Measurements from ENCODE around the gene DNAJC8. TPM values are rescaled to one million over a fixed set of nuclear protein-coding genes. Genes with fewer than 3 reads are reported as not detected.

DNAJC8 gene
- total RNA-seq, 3 donors from 2014 or later (not counting 1 experiment from before 2014, with no cell fraction given), result 85.3 to 85.9 (median 85.4) TPM

DNA sequence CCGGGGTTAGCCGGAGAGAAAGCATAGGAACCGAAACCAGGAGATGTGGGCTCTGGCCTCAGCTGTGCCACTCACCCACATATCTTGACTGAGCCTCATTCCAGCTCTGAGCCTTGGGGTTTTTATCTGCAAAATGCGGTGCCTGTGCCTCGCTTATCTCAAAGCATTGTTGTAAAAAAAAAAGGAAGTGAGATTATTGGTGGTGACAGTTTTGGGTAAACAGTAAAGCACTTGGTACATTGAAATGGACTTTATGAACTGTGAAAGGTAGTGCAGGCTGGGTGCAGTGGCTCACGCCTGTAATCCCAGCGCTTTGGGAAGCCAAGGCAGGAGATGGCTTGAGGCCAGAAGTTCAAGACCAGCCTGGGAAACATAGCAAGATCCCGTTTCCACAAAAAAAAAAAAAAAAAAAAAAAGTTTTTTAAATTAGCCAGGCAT lies 60.1 kb downstream of the DNAJC8 start:
- intact Hi-C loops (cut with micrococcal nuclease), result no loop called here
- no peak overlapping the region for H3K4me3 ChIP-seq (ENCODE audit: low read length)
- Mint-ChIP-seq H3K36me3 (no peaks in the 10 kb centered on the region), H3K27me3 (ENCODE audit: low read depth in 2 of 2) (peaks cover 0 to 12% of the 10 kb centered on the region in 2 donors), H3K4me3 (peak overlapping the region; percentile 83), H3K9me3 (no peaks in the 10 kb centered on the region), H3K4me1 (peaks cover 55 to 66% of the 10 kb centered on the region in 2 donors), H3K27ac (peak overlapping the region; percentile 78 to 86)
- ATAC-seq (peak; percentile 61 to 80 (median 72)), DNase-seq (peak in 1 of 2 donors; percentile 60)
- H3K4me1 ChIP-seq (ENCODE audit: control insufficient read depth, insufficient read depth, low read length), result peaks cover 70% of the 10 kb centered on the region
- no peaks in the 10 kb centered on the region for H3K36me3 ChIP-seq (ENCODE audit: control insufficient read depth, insufficient read depth, low read length)
- peak overlapping the region; percentile 34 for H3K27ac ChIP-seq (ENCODE audit: low read length)
- H3K27me3 ChIP-seq (ENCODE audit: control insufficient read depth, insufficient read depth, low read length), result no peaks in the 10 kb centered on the region
- TF ChIP-seq, protein P1, sequence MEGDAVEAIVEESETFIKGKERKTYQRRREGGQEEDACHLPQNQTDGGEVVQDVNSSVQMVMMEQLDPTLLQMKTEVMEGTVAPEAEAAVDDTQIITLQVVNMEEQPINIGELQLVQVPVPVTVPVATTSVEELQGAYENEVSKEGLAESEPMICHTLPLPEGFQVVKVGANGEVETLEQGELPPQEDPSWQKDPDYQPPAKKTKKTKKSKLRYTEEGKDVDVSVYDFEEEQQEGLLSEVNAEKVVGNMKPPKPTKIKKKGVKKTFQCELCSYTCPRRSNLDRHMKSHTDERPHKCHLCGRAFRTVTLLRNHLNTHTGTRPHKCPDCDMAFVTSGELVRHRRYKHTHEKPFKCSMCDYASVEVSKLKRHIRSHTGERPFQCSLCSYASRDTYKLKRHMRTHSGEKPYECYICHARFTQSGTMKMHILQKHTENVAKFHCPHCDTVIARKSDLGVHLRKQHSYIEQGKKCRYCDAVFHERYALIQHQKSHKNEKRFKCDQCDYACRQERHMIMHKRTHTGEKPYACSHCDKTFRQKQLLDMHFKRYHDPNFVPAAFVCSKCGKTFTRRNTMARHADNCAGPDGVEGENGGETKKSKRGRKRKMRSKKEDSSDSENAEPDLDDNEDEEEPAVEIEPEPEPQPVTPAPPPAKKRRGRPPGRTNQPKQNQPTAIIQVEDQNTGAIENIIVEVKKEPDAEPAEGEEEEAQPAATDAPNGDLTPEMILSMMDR (IDR thresholded peaks at IDR 0.05), result no peak
- WGBS (ENCODE audit: insufficient coverage), result 0% methylated on average over 7 of the region's 8 CpGs
- H3K9me3 ChIP-seq (ENCODE audit: control insufficient read depth, insufficient read depth, low read length), result no peaks in the 10 kb centered on the region

GRCh38 chr1:28171246-28171645 lies 61.6 kb downstream of the DNAJC8 start:
- TF ChIP-seq, protein P1 (IDR thresholded peaks at IDR 0.05), result no peak
- Histone ChIP-seq H3K4me1 (ENCODE audit: control insufficient read depth, insufficient read depth, low read length) (peaks cover 60% of the 10 kb centered on the region), H3K36me3 (ENCODE audit: control insufficient read depth, insufficient read depth, low read length) (no peaks in the 10 kb centered on the region), H3K27me3 (ENCODE audit: control insufficient read depth, insufficient read depth, low read length) (no peaks in the 10 kb centered on the region), H3K27ac (ENCODE audit: low read length) (no peak overlapping the region), H3K4me3 (ENCODE audit: low read length) (no peak overlapping the region), H3K9me3 (ENCODE audit: control insufficient read depth, insufficient read depth, low read length) (no peaks in the 10 kb centered on the region)
- no peak for DNase-seq
- Mint-ChIP-seq H3K9me3 (no peaks in the 10 kb centered on the region), H3K4me3 (no peak overlapping the region), H3K27me3 (ENCODE audit: low read depth in 2 of 2) (no peaks in the 10 kb centered on the region), H3K36me3 (no peaks in the 10 kb centered on the region), H3K4me1 (peaks cover 50 to 59% of the 10 kb centered on the region in 2 donors), H3K27ac (peak overlapping the region; percentile 8 to 45)
- no peak for ATAC-seq
- intact Hi-C loops (cut with micrococcal nuclease), result no loop called here
- 71% methylated on average over 7 of the region's 7 CpGs for WGBS (ENCODE audit: insufficient coverage)

DNA sequence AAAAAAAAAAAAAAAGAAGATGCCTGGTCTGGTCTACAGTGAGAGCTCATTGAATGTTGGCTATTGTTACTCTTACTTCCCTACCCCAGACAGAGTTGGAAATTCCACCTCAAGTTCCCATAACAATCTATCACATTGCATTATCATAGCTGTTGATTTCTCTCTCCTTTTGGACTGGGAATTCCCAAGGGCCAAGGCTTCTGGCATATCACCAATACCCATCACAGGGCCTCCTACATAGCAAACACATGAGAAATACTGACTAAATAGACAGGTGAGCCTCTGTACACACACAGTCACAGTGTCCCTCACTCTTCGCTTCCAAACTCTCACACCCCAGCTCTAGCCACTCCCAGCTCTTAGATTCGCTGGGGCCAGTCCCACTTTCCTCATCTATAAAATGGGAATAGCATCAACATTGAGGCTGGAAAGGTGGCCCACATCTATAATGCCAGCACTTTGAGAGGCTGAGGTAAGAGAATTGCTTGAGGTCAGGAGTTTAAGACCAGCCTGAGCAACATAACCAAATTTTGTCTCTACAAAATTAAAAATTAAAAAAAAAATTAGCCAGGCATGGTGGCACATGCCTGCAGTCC lies 62.7 kb downstream of the DNAJC8 start:
- Mint-ChIP-seq H3K36me3 (no peaks in the 10 kb centered on the region), H3K4me1 (peaks cover 50 to 58% of the 10 kb centered on the region in 2 donors), H3K27me3 (ENCODE audit: low read depth in 2 of 2) (no peaks in the 10 kb centered on the region), H3K27ac (peak overlapping the region in 1 of 2 donors; percentile 73), H3K4me3 (no peak overlapping the region), H3K9me3 (no peaks in the 10 kb centered on the region)
- ATAC-seq (no peak), DNase-seq (no peak)
- Histone ChIP-seq H3K36me3 (ENCODE audit: control insufficient read depth, insufficient read depth, low read length) (no peaks in the 10 kb centered on the region), H3K9me3 (ENCODE audit: control insufficient read depth, insufficient read depth, low read length) (no peaks in the 10 kb centered on the region), H3K4me3 (ENCODE audit: low read length) (no peak overlapping the region), H3K27ac (ENCODE audit: low read length) (no peak overlapping the region), H3K27me3 (ENCODE audit: control insufficient read depth, insufficient read depth, low read length) (no peaks in the 10 kb centered on the region), H3K4me1 (ENCODE audit: control insufficient read depth, insufficient read depth, low read length) (peaks cover 53% of the 10 kb centered on the region)
- TF ChIP-seq, protein P1 (IDR thresholded peaks at IDR 0.05), result no peak
- WGBS (ENCODE audit: insufficient coverage), result 100% methylated on average over 2 of the region's 2 CpGs
- intact Hi-C loops (cut with micrococcal nuclease), result no loop called here

Data from natural killer cell (primary cell).